Measurements from ENCODE around the gene RNF112. TPM values are rescaled to one million over a fixed set of nuclear protein-coding genes. Genes with fewer than 3 reads are reported as not detected.

Gene RNF112
- total and polyA plus RNA-seq, 2 experiments from 2014 or later = 0.83 to 9.1 TPM

- Histone ChIP-seq H3K27ac (no peak overlapping the region), H2AFZ (no peak overlapping the region), H3K4me3 (no peak overlapping the region), H3K9me2 (ENCODE audit: insufficient read depth) (no peaks in the 10 kb centered on the region), H3K4me2 (ENCODE audit: unreplicated experiment) (no peak overlapping the region), H3K9me3 (ENCODE audit: low read depth) (no peaks in the 10 kb centered on the region), H3K79me2 (ENCODE audit: insufficient read depth) (peaks cover 10% of the 10 kb centered on the region), H3K36me3 (ENCODE audit: low read depth) (no peaks in the 10 kb centered on the region), H4K20me1 (ENCODE audit: insufficient read depth) (no peaks in the 10 kb centered on the region), H3K9ac (no peak overlapping the region), H3K27me3 (replicated peaks; ENCODE audit: insufficient read depth) (no peaks in the 10 kb centered on the region), H3K4me1 (ENCODE audit: insufficient read depth) (0 out of 2 replicates have a peak, but pooled peaks cover 3% of the 10 kb centered on the region), H3F3A (ENCODE audit: insufficient read depth) (peaks cover 20% of the 10 kb centered on the region)
- in situ Hi-C loops (cut with MboI) = loop anchor here (25.0 kb wide), 1 partner anchor 290 kb away; no protein-coding TSS in a partner anchor
- WGBS, 2 experiments (ENCODE audit: low coverage in 1 of 2, low lambda C conversion rate in 2 of 2, missing lambda C conversion rate in 2 of 2) = 83% methylated on average over 9 of the region's 9 CpGs
- DNase-seq = no peak
- TF ChIP-seq EZH2 (IDR thresholded peaks at IDR 0.05; ENCODE audit: insufficient read depth, poor library complexity, severe bottlenecking) = no peak
- TF ChIP-seq EZH2phosphoT487 (IDR thresholded peaks at IDR 0.05; ENCODE audit: insufficient read depth, low read depth) = no peak
Observed at GRCh38 chr17:19372011-19372370, 39.0 kb upstream of the RNF112 start.

- no peaks in the 10 kb centered on the region for H4K20me1 ChIP-seq (ENCODE audit: insufficient read depth)
- peaks cover 25% of the 10 kb centered on the region for H3F3A ChIP-seq (ENCODE audit: insufficient read depth)
- no peaks in the 10 kb centered on the region for H3K36me3 ChIP-seq (ENCODE audit: low read depth)
- no peaks in the 10 kb centered on the region for H3K9me2 ChIP-seq (ENCODE audit: insufficient read depth)
- H3K4me3 ChIP-seq = no peak overlapping the region
- no peak overlapping the region for H2AFZ ChIP-seq
- peaks cover 10% of the 10 kb centered on the region for H3K79me2 ChIP-seq (ENCODE audit: insufficient read depth)
- H3K4me1 ChIP-seq (ENCODE audit: insufficient read depth) = 0 out of 2 replicates have a peak, but pooled peaks cover 4% of the 10 kb centered on the region
- WGBS, 2 experiments (ENCODE audit: low coverage in 1 of 2, low lambda C conversion rate in 2 of 2, missing lambda C conversion rate in 2 of 2) = 86 to 88% methylated on average over 12 of the region's 12 CpGs
- H3K27ac ChIP-seq = no peak overlapping the region
- no peak overlapping the region for H3K4me2 ChIP-seq (ENCODE audit: unreplicated experiment)
- in situ Hi-C loops (cut with MboI) = loop anchor here (25.0 kb wide), 1 partner anchor 290 kb away; no protein-coding TSS in a partner anchor
- DNase-seq = no peak
- H3K9ac ChIP-seq = no peak overlapping the region
- TF ChIP-seq EZH2 (IDR thresholded peaks at IDR 0.05; ENCODE audit: insufficient read depth, poor library complexity, severe bottlenecking) (no peak), EZH2phosphoT487 (IDR thresholded peaks at IDR 0.05; ENCODE audit: insufficient read depth, low read depth) (no peak)
- H3K9me3 ChIP-seq (ENCODE audit: low read depth) = no peaks in the 10 kb centered on the region
- no peaks in the 10 kb centered on the region for H3K27me3 ChIP-seq (replicated peaks; ENCODE audit: insufficient read depth)
Observed at GRCh38 chr17:19372439-19372838, 38.6 kb upstream of the RNF112 start.

GRCh38 chr17:19372866-19373504 is 38.0 kb upstream of the RNF112 start:
- H3K4me2 ChIP-seq (ENCODE audit: unreplicated experiment) = no peak overlapping the region
- no peak for DNase-seq
- H3K27me3 ChIP-seq (replicated peaks; ENCODE audit: insufficient read depth) = no peaks in the 10 kb centered on the region
- H3K79me2 ChIP-seq (ENCODE audit: insufficient read depth) = peaks cover 10% of the 10 kb centered on the region
- H3K27ac ChIP-seq = no peak overlapping the region
- no peak overlapping the region for H2AFZ ChIP-seq
- H3K9me3 ChIP-seq (ENCODE audit: low read depth) = no peaks in the 10 kb centered on the region
- H3K9ac ChIP-seq = no peak overlapping the region
- H3K4me3 ChIP-seq = no peak overlapping the region
- WGBS, 2 experiments (ENCODE audit: low coverage in 1 of 2, low lambda C conversion rate in 2 of 2, missing lambda C conversion rate in 2 of 2) = 77 to 80% methylated on average over 8 of the region's 8 CpGs
- no peaks in the 10 kb centered on the region for H3K9me2 ChIP-seq (ENCODE audit: insufficient read depth)
- no peaks in the 10 kb centered on the region for H3K36me3 ChIP-seq (ENCODE audit: low read depth)
- in situ Hi-C loops (cut with MboI) = loop anchor here (25.0 kb wide), 1 partner anchor 289 kb away; no protein-coding TSS in a partner anchor
- H3F3A ChIP-seq (ENCODE audit: insufficient read depth) = peaks cover 26% of the 10 kb centered on the region
- TF ChIP-seq EZH2phosphoT487 (IDR thresholded peaks at IDR 0.05; ENCODE audit: insufficient read depth, low read depth) (no peak), EZH2 (IDR thresholded peaks at IDR 0.05; ENCODE audit: insufficient read depth, poor library complexity, severe bottlenecking) (no peak)
- no peaks in the 10 kb centered on the region for H4K20me1 ChIP-seq (ENCODE audit: insufficient read depth)
- 0 out of 2 replicates have a peak, but pooled peaks cover 4% of the 10 kb centered on the region for H3K4me1 ChIP-seq (ENCODE audit: insufficient read depth)

GRCh38 chr17:19374136-19374535 is 36.9 kb upstream of the RNF112 start:
- H3K27me3 ChIP-seq (replicated peaks; ENCODE audit: insufficient read depth) = no peaks in the 10 kb centered on the region
- 0 out of 2 replicates have a peak, but pooled peaks cover 4% of the 10 kb centered on the region for H3K4me1 ChIP-seq (ENCODE audit: insufficient read depth)
- no peak overlapping the region for H3K4me3 ChIP-seq
- H3F3A ChIP-seq (ENCODE audit: insufficient read depth) = peaks cover 22% of the 10 kb centered on the region
- H3K36me3 ChIP-seq (ENCODE audit: low read depth) = no peaks in the 10 kb centered on the region
- in situ Hi-C loops (cut with MboI) = loop anchor here (25.0 kb wide), 1 partner anchor 288 kb away; no protein-coding TSS in a partner anchor
- H2AFZ ChIP-seq = no peak overlapping the region
- no peaks in the 10 kb centered on the region for H3K9me2 ChIP-seq (ENCODE audit: insufficient read depth)
- no peak for TF ChIP-seq EZH2 (IDR thresholded peaks at IDR 0.05; ENCODE audit: insufficient read depth, poor library complexity, severe bottlenecking)
- no peak overlapping the region for H3K4me2 ChIP-seq (ENCODE audit: unreplicated experiment)
- H4K20me1 ChIP-seq (ENCODE audit: insufficient read depth) = no peaks in the 10 kb centered on the region
- H3K9ac ChIP-seq = no peak overlapping the region
- WGBS, 2 experiments (ENCODE audit: low coverage in 1 of 2, low lambda C conversion rate in 2 of 2, missing lambda C conversion rate in 2 of 2) = 75 to 84% methylated on average over 5 of the region's 5 CpGs
- no peaks in the 10 kb centered on the region for H3K9me3 ChIP-seq (ENCODE audit: low read depth)
- DNase-seq = peak; percentile 15
- peaks cover 19% of the 10 kb centered on the region for H3K79me2 ChIP-seq (ENCODE audit: insufficient read depth)
- H3K27ac ChIP-seq = no peak overlapping the region

All from GM23248 (cell line).